Osteoblast (primary cell): ENCODE measurements around the gene MGRN1. TPM values are rescaled to one million over a fixed set of nuclear protein-coding genes. Genes with fewer than 3 reads are reported as not detected.

ENCODE experiments used
- DNase-seq: peaks from one replicate; pipeline ENCODE4 v3.0.0; 2011; ENCODE audit warnings: low spot score, mixed read lengths; ENCODE audit not compliant: insufficient read length; ENCODE audit errors: missing footprints
- H2AFZ ChIP-seq: 2 replicates; pipeline ENCODE4 v1.6.0; 2011; ENCODE audit warnings: mild to moderate bottlenecking, low read length
- H3K27ac ChIP-seq: 2 replicates; pipeline ENCODE4 v1.5.1; 2011; ENCODE audit warnings: mild to moderate bottlenecking, low read depth, low read length, moderate library complexity
- H3K27me3 ChIP-seq: 2 replicates; pipeline ENCODE4 v1.6.0; 2012; ENCODE audit warnings: mild to moderate bottlenecking, control low read depth, inconsistent platforms, low read length, moderate library complexity; ENCODE audit not compliant: insufficient read depth
- H3K36me3 ChIP-seq: 2 replicates; pipeline ENCODE4 v1.5.1; 2011; ENCODE audit warnings: mild to moderate bottlenecking, low read length, control low read depth, moderate library complexity; ENCODE audit not compliant: insufficient read depth
- H3K4me1 ChIP-seq: 2 replicates; pipeline ENCODE4 v1.5.1; 2011; ENCODE audit warnings: mild to moderate bottlenecking, low read length, control low read depth, moderate library complexity; ENCODE audit not compliant: insufficient read depth
- H3K4me2 ChIP-seq: 2 replicates; pipeline ENCODE4 v1.6.0; 2011; ENCODE audit warnings: mild to moderate bottlenecking, low read length; ENCODE audit not compliant: insufficient read depth
- H3K4me3 ChIP-seq: fragments of 200-600 bp; sonication (generic); 3 replicates; pipeline ENCODE4 v1.5.1; 2012; ENCODE audit warnings: mild to moderate bottlenecking, low read length, inconsistent platforms; ENCODE audit not compliant: insufficient read depth
- H3K79me2 ChIP-seq: 2 replicates; pipeline ENCODE4 v1.6.0; 2012; ENCODE audit warnings: mild to moderate bottlenecking, low read length, control low read depth, inconsistent platforms; ENCODE audit not compliant: insufficient read depth
- H3K9me3 ChIP-seq: 2 replicates; pipeline ENCODE4 v1.5.1; 2011; ENCODE audit warnings: low read depth, low read length, control low read depth
- H4K20me1 ChIP-seq: 2 replicates; pipeline ENCODE4 v1.6.0; 2012; ENCODE audit warnings: mild to moderate bottlenecking, low read length, control low read depth; ENCODE audit not compliant: insufficient read depth
- CTCF ChIP-seq: IDR thresholded peaks from 2 replicates; pipeline ENCODE4 v1.5.1; 2011; ENCODE audit warnings: mild to moderate bottlenecking, low read depth, low read length, moderate library complexity; ENCODE audit errors: extremely low read depth
- total RNA-seq: library from RNA; depleted of rRNA; stranded (reverse); fragments of >200 nt; gene quantifications from 2 replicates; pipeline ENCODE4 v1.2.3, GENCODE V29; 2012

MGRN1 gene
- total RNA-seq, 1 donor: 46.7 TPM

- DNase-seq: no peak
- TF ChIP-seq CTCF: no peak
These were observed 79.9 kb downstream of the MGRN1 start for GRCh38 chr16:4704491-4704890.

GRCh38 chr16:4704913-4705312 lies 80.3 kb downstream of the MGRN1 start:
- no peaks in the 10 kb centered on the region for H3K27me3 ChIP-seq
- no peaks in the 10 kb centered on the region for H3K4me1 ChIP-seq
- H3K79me2 ChIP-seq: no peaks in the 10 kb centered on the region
- H3K36me3 ChIP-seq: peaks cover 55% of the 10 kb centered on the region
- DNase-seq: no peak
- no peak overlapping the region for H3K4me3 ChIP-seq
- TF ChIP-seq CTCF: no peak
- no peak overlapping the region for H2AFZ ChIP-seq
- no peaks in the 10 kb centered on the region for H3K9me3 ChIP-seq
- no peak overlapping the region for H3K27ac ChIP-seq
- H3K4me2 ChIP-seq: no peak overlapping the region
- no peaks in the 10 kb centered on the region for H4K20me1 ChIP-seq

More at GRCh38 chr16:4704491-4704890, 79.9 kb downstream of the MGRN1 start:
- H2AFZ ChIP-seq: no peak overlapping the region
- H3K27ac ChIP-seq: no peak overlapping the region
- H3K4me2 ChIP-seq: no peak overlapping the region
- H4K20me1 ChIP-seq: no peaks in the 10 kb centered on the region
- no peak overlapping the region for H3K4me3 ChIP-seq
- H3K9me3 ChIP-seq: no peaks in the 10 kb centered on the region
- H3K79me2 ChIP-seq: no peaks in the 10 kb centered on the region
- H3K36me3 ChIP-seq: peaks cover 59% of the 10 kb centered on the region
- H3K4me1 ChIP-seq: no peaks in the 10 kb centered on the region
- H3K27me3 ChIP-seq: no peaks in the 10 kb centered on the region

DNA sequence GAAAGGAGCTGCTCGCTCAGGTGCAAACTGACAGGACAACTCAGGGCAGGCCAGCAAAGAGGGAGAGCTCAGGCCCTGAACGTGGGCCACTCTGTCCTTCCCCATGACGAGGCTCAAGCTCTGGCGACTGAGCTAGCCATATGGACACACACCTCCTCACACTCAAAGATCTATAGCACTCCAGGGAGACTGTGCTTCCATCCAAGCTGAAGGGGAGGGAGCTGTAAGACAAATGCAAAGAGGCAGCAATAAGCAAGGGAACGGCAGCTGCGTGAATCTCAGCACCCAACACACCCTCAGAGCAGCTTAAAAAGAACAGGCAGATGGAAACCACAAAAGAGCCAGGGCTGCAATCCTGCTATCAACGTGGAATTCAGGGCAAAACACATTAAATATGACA lies 82.2 kb downstream of the MGRN1 start:
- Histone ChIP-seq H4K20me1 (no peaks in the 10 kb centered on the region), H3K9me3 (no peaks in the 10 kb centered on the region), H3K4me1 (no peaks in the 10 kb centered on the region), H3K4me2 (no peak overlapping the region), H2AFZ (no peak overlapping the region), H3K36me3 (peaks cover 47% of the 10 kb centered on the region), H3K27ac (no peak overlapping the region), H3K27me3 (no peaks in the 10 kb centered on the region), H3K79me2 (no peaks in the 10 kb centered on the region), H3K4me3 (no peak overlapping the region)
- DNase-seq: peak; percentile 21
- TF ChIP-seq CTCF: no peak

DNA sequence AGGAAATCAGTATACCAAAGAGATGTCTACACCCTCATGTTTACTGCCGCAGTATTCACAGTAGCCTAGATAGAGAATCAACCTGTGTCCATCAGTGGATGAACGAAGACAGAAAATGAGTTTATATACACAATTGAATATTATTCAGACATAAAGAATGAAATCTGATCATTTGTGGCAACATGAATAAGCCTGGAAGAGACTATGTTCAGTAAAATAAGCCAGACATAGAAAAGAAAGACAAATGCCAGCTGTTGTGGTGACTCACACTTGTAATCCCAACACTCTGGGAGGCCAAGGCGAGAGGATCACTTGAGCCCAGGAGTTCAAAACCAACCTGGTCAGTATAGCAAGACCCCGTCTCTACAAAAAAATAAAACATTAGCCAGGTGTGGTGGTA lies 84.9 kb downstream of the MGRN1 start:
- no peak overlapping the region for H2AFZ ChIP-seq
- no peak overlapping the region for H3K4me2 ChIP-seq
- H3K9me3 ChIP-seq: no peaks in the 10 kb centered on the region
- DNase-seq: peak; percentile 63
- no peaks in the 10 kb centered on the region for H3K27me3 ChIP-seq
- no peak for TF ChIP-seq CTCF
- no peaks in the 10 kb centered on the region for H4K20me1 ChIP-seq
- H3K27ac ChIP-seq: no peak overlapping the region
- H3K4me3 ChIP-seq: no peak overlapping the region
- H3K36me3 ChIP-seq: peaks cover 53% of the 10 kb centered on the region
- H3K79me2 ChIP-seq: no peaks in the 10 kb centered on the region
- H3K4me1 ChIP-seq: no peaks in the 10 kb centered on the region
